ENCODE results near the gene PTPRH.
"Not testable (repeated sequence)": the region's sequence is repeated elsewhere in the genome, so short reads cannot be mapped to it uniquely, and the experiment has no call there.

Gene PTPRH

DNA sequence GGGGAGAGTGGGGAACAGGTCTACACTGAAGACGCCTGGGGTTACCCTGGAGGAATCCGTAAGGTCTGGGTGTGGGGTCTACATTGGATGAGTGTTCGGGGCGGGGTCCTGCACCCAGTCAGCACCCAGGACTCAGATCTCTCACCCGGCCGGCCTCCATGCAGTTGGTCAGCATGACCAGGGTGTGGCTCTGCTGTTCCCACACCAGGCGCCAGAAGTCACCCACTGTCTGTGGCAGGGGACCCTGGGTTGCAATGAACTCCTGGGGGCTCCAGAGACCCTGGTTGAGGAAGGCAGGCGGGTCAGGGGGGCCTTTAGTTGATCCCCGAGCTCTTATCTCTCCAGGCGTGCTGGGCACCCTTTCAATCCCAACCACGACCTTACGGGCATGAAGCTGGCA, 23.2 kb downstream of the PTPRH start:
- no peak for DNase-seq (ENCODE audit: low read depth in 2 of 2)

DNA sequence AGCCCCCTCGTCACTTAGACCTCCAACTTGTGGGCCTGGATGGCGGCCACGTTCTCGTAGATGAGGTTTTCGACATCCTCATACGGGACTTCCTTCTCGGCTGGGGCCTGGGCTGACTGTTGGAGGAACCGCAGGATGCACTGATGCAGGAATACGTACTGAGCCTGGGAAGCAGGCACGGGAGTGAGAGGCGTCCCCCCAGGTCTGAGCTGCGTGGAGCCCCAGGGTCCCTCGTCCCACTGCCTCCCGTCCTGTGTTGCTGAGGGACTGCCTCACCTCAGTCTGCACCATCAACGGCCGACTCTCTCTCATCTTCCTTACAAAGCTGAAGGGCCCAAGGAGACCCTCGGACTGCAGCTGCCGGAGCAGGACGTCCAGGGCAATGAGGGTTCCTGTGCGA, 27.6 kb downstream of the PTPRH start:
- DNase-seq (ENCODE audit: low read depth in 2 of 2) = no peak

DNA sequence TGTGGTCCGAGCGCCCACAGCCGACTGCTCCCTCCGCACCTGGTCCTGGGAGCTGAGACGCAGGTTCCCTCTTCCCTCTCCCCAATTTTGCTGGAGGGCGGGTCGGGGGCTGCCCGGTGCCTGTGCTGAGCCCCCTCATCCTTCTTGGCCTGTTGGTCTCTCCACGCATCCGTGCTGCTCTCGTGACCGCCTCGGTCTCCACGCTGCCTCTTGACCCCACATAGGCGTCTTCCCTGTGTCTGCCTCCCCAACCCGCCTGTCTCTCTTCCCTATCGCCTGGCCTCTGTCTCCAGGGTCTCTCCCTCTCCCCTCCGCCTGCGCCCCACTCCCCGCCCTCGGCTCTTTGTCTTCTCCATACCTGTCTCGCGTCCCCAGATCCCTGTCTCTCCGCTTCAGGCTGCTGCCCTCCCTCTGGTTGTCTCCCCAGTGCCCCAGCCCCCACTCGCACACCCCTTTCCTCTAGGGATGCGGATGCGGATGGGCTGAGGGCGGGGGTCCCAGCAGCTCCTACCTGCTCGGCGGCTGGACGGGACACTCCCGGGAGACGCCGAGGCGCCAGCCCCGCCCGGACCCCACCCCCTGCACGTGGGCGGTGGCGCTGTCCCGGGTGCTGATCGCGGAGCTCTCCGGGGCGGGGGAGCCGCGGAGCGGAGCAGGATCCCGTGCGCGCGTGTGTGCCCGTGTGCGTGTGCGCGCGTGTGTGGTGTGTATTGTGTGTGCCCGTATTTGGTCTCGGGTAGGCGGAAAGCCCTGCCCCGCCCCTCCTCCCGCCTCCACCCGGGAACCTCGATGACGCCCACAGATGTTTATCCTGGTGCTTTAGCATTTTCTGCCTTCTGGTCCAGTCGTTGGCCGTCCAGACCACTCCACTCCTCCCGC, 29.5 kb downstream of the PTPRH start, which contains the start of gene SYT5:
Gene SYT5 (minus strand): TSS at position 684 of the 879 bp plus-strand sequence. CDS start 1,248 bp downstream, outside the sequence.
- peak; percentile 18 to 33 for DNase-seq (ENCODE audit: low read depth in 2 of 2)

DNA sequence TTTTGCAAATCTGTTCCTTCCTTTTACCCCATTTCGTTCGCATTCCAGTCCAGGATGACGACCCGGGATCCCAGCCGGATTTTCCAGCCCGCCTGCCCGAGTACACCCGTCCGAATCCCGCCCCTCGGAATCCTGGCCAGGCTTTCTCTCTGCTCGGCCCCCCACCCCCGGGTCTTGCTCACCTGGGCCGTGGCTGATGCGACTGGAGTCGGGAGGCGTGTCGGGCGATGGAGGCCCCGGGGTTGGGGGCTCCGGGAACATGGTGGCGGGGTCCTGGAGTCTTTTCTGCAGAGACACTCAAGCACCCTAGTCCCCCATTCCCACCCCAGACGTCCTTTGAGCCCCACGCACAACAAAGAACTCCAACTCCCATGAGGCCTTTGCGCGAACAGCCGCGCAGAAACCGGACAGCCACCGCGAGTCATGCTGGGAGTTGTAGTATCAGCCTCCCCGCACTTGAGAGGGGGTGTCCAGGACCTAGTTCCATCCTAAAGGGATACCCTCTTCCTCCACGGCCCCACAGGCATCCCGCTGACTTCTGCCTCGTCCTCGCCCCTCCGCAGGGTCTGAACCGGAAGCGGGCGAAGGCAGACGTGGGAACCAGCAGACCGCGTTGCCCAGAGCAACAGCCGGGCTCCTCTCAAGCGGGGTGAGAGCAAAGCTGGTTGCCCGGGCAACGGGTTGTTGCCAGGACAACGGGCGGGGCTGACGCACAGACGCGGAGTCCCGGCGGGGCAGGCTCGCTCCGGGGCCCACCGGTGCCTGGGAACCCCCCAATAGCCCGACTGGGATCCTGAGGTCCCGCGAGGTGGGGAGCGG, 30.3 kb downstream of the PTPRH start:
- peak; percentile 87 to 90 for DNase-seq (ENCODE audit: low read depth in 2 of 2)

DNA sequence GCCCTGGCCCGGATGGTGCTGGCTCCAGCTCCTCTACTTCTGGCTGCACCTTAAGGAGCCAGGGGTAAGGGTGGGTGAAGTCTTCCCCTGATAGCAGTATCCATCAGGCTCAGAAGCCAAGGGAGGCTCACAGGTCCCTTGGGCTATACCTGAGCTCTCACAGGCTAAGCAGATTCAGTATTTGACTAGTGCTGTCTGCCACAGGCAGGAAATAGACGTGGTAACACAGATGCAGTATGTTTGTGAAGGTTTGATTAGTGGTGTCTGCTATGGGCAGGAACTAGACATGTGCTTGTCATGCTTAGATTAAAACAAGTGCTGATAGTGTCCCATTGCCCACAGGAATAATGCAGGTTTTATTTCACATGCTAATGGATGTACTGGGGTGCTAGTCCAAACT, 33.2 kb downstream of the PTPRH start:
- no peak for DNase-seq (ENCODE audit: low read depth in 2 of 2)

DNA sequence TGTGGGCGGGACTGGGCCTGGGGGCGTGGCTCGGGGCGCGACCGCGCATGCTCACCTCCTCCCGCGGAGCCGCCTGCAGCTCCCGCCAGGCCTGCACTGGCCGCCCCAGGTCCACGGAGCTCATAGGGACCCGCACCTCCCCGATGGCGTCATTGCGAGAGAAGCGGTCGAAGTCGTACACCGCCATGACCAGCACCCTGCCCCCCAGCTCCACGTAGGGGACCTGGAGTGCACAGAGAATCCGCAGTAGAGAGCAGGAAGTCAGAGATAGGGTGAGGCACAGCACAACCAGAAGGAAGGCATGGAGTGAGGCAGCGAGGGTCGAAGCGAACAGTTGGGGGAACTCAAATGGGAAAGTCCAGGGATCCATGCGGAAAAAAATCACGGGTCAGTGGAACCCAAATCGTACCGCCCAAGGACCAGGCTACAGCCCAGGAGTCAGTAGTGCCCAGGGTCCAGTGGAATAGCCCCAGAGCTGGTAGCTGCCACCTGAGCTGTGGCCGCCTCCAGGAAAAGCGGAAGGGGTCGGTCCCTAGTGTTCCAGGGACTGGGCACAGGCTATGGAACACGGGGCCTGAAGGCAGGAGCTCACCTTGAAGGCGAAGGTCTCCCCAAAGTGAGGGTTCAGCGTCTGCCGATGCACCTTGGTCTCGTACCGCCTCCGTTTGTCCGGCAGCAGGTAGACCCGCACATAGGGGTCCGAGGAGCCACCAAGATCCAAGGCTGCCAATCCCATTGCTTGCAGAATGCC, 34.0 kb downstream of the PTPRH start:
- no peak for DNase-seq (ENCODE audit: low read depth in 2 of 2)

DNA sequence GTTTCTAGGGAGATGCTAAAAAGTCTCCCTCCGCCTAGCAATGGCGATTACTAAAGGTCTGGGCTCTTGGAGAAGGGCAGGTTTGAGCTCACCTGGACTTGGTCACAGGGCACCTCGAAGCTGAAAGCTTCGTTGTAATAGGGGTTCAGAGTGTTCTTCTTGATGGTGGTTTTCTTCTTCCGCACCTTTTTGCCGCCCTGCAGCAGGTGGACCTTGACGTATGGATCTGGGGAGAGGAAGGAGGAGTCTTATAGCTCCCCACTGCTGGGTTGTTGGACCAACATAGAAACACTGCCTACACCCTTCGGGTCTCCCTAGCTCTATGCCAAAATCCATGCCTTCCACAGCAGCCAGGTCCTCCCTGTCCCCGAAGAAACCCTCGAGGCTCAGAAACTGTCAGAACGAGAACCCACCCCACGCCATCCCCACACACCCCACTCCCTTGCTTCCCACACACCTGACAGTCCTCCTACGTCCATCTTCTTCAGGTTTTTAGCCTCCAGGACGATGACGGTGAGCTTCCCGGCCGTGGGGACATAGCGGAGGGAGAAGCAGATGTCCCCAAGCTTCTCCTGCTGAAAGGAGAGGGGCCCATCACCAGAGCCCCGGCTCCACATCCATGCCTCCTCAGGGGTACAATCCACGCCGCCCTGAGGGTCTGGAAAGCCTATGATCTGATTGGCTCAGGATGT, 34.7 kb downstream of the PTPRH start:
- DNase-seq (ENCODE audit: low read depth in 2 of 2) = no peak

DNA sequence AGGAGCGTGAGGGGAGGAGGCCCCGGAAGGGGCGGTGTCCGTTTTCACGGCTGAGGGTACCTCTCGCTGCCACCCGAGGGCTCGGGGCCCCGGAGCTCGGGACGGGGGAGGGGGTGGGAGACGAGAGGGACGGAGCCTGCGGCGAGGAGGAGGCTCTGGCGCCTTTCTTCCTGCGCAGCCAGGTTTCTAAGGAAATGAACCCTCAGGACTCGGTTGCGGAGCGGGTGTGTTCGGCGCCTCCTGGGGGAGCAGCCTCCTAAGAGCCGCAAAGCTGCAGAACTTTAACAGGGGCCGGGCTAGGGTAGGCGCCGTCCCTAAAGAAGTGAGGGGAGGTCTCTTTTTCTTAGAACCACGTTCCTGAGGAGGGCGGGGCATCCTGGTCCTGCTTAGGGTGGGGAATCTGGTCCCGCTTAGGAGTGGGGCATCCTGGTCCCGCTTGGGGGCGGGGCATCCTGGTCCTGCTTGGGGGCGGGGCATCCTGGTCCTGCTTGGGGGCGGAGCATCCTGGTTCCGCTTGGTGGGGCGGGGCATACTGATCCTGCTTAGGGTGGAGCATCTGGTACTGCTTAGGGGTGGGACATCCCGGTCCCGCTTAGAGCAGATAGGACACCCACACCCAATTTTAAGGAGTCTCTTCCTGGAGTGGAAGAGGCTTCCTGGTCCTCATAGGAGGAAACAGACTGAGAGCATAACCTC, 35.4 kb downstream of the PTPRH start:
- no peak for DNase-seq (ENCODE audit: low read depth in 2 of 2)

DNA sequence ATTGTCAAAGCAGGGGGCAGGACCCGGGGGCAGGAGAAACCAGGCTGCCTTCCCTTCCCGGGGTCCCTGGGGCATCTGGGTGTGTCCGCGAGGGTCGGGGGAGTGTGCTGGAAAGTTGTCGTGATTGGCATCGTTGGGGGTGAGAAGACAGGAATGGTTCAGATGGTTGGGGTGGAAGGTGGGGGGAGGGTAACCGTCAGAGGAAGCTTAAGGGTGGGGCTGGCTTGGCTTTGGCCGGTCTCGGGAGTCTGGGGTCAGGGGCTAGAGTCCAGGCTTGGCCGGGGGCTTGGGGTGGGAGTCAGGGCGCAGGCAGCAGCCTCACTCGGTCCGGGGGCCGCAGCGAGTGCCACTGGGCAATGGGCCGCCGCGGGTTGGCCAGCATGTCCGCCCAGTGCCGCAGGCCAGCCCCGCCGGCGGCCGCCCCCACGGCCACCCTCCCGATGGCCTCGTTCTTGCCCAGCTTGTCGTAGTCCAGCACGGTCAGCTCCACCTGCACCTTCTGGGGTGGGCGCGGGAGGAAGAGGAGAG, 36.1 kb downstream of the PTPRH start:
- DNase-seq (ENCODE audit: low read depth in 2 of 2) = no peak

DNA sequence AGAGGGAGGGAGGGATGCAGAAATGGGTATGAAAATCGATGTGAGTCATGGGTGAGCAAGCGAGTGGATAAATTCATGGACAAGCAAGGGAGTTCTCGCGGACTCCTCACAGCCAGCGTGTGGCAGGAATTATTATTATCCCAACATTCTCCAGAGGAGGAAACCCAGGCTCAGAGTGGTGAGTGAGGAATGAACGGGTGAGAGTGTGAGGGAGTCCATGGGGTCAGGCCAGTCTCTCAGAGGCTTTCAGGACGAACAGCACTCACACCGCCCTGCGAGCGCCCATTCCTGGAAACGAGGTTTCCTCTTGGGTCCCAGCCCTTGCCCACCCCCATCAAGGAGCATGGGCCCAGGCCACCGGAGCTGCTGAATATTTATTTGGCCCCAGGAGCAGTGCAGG, 36.6 kb downstream of the PTPRH start:
- no peak for DNase-seq (ENCODE audit: low read depth in 2 of 2)

DNA sequence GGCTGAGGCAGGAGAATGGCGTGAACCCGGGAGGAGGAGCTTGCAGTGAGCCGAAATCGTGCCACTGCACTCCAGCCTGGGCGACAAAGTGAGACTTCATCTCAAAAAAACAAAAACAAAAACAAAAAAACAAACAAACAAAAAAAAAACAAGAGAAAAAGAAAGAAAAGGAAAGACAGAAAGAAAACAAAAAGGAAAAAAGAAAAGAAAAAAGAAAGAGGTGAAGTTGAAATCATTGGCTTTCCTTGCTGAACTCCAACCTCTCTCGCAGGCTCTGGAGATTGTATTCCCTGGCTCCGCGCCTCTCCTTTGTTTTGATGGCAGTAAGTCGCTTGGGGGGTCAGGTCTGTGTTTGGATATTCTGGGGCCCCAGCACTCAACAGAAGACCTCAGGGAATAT, 37.0 kb downstream of the PTPRH start:
- not testable (repeated sequence) for DNase-seq (ENCODE audit: low read depth in 2 of 2)

DNA sequence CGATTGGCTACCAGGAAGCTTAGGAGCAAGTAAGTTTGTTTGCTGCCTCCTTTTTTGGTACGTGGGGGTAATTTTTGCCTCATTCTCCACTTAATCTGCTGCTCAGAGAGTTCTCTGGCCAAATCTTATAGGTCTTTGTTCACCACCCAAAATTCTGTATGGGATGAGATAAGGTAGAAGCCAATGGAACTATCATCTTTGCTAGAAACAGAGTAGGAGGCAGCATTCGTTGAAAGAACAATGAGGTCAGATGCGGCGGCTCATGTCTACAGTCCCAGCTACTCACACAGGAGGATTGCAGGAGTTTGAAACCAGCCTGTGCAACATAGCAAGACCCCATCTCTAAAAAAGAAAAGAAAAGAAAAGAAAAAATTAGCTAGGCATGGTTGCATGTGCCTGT, 37.9 kb downstream of the PTPRH start:
- DNase-seq (ENCODE audit: low read depth in 2 of 2) = no peak

DNA sequence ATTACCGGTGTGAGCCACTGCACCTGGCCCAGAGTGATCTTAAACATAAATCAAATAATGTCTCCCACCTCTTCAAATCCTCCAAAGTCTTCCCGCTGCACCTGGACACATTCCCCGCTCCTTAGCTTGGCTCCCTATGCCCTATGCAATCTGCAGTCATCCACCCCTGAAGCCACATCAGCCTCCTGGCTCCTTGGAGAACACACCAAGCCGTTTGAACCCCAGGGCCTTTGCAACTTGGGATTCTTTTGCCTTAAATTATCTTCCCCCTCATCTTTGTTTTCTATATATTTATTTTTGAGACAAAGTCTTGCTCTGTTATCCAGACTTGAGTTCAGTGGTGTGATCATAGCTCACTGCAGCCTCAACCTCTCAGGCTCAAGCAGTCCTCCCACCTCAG, 40.2 kb downstream of the PTPRH start:
- no peak for DNase-seq (ENCODE audit: low read depth in 2 of 2)

DNA sequence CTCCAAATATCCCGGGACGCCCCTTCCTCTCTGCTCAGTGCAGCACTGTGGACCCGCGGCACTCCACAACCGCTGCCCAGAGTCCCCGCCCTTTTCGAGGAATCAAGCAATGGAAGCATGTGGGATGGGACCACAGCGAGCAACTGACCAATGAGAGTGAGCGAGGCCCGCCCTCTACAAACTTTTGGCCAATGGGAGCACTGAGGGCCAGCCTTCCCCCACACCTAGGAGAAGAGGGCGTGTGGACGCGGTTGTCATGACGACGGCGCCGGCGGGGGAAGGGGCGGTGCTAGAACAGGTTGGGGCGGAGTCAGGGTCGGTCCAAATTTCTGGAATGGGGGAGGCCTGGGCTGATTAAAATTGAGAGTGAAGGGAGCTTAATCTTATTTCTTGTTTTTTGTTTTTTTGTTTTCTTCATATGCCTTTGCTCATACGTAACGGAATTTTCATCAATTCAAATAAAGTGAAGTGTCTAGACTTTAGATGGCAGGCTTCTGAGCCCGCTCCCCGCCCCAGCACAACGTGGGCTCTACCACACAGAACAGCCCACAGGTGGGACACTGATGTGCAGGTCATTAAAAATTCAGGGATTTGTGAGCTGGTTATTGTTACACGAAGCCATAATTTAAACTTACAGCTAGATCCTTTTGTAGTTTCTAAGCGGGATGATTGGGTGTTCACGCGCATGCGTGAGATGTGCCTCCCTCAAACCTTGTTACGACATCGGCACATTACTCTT, 42.6 kb downstream of the PTPRH start, which contains the start of gene DNAAF3:
Gene DNAAF3 (minus strand): TSS at position 84 of the 739 bp plus-strand sequence. CDS start 200 bp downstream, outside the sequence.
- peak in 1 of 2 donors; percentile 27 for DNase-seq (ENCODE audit: low read depth in 2 of 2)

DNA sequence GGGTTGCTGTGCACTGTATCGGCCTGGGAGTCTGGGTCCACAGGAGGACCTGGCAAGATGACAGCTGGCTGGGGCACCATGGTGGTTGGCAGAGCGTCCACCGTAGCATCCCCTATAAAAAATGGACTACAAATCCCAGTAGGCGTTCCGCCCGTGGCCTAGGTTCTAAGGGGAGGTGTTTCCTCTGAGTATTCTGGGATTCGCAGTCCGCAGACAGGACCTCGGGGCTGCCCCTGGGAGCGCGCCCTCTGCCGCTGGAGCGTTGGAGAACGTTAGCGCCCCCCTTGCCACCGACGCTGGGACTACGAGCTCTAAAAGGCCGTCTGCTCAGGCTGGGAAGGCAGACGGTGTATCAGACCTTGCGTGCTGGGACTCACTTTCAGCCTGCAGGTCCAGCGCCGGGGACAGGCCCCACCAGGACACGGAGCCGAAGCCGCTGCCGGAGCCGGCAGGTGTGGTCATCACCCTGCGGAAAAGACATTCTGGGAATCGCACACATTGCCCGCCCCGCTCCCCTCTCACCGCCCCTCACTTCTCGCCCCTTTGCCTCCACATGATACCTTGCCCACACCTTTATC, 43.3 kb downstream of the PTPRH start:
- DNase-seq (ENCODE audit: low read depth in 2 of 2) = no peak

DNA sequence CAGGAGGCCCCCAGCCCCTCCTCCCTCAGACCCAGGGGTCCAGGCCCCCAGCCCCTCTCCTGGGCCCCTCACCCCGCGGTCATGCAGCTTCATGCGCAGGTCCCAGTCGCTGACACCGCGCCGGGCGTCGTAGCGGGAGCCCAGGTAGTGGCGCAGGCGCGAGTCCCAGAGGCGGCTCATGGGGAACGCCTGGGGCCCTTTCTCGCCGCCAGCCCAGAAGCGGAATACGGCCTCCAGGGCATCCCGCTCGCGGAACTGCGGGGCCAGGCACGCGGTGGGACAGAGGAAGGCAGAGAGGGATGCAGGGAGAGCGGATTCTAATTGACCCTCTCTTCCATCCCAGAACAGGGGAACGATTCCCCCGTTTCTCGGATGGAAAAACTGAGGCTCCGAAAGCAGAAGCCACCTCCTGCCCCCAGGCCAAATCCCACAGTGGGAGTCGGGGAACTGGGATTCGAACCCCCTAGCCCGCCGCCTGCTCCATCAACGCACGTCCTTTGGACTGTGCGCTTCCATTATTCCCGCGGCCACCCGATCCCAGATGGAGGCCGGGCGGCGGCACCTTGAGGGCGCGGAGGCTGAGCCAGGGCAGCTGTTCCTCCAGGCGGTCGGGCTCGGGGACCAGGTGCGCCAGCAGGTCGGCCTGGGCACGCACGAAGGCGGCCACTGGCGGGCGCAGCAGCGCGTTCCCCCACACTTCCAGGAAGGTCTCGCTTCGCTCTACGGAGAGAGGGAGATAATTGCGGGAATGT, 47.6 kb downstream of the PTPRH start:
- no peak for DNase-seq (ENCODE audit: low read depth in 2 of 2)

DNA sequence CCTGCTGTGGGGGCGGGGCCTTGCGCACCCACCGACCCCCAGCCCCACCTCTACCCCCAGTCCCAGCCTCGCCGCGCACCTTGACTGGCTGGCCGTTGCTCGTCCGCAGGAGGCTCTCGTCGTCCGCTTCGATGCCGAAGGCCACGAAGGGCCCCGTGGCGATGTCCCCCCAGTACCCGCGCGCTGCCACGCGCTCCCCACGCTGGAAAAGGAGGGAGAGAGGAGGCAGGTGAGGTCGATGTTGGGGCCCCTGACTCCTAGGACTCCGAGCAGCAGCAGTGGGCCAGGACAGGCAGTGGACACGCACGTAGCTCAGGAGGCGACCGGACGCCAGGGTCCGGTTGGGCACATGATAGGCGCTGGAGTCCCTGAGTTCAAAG, 48.3 kb downstream of the PTPRH start:
- no peak for DNase-seq (ENCODE audit: low read depth in 2 of 2)

DNA sequence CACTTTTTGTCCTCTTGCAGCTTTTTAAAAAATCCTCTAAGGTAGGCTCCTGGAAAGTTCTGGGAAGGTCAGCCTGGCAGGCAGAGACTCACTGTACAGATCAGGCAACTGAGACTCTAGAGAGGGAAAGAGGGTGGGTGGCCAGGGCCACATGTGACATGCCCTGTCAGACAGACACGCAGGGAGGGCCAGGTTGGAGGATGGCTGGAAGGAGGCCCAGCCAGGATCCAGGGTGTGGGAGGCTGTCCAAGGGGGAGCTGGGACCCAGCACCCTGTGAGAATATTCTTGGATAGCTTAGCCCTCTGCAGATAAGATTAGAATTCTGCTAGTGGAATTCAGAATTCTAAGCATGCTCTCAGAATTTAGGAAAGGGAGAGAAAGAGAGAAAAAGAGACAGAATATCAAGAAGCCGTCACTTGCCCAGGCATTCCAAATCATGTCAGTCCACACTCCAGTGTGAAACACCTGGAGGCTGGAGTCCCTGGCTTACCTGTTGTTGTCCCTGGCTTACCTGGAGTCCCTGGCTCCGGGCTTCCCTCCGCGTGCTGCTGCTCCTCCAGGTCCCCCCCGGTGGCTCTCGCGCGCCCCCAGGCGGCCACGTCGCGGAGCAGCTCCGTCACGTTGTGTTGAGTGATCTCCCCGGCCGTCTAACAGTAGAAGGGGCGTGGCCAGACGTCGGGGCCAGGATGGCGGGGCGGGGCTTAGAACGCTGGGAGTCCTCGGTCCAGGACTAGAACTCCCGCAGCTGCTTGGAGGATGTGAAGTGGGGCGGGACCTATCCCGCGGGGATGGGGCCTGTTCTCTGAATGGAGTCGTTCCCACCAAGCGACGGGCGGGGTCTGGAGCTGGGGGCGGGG, 48.9 kb downstream of the PTPRH start:
- DNase-seq (ENCODE audit: low read depth in 2 of 2) = peak; percentile 64

Measured in stimulated activated CD8-positive, alpha-beta memory T cell treated with anti-CD3 and anti-CD28 coated beads, Interleukin-7, amount 100 ng/mL, for 1 hour (primary cell).